ENCODE measurements around the gene AFAP1. TPM values are rescaled to one million over a fixed set of nuclear protein-coding genes. Genes with fewer than 3 reads are reported as not detected.

AFAP1 gene
- total and polyA plus RNA-seq, 2 of the 4 experiments (the other 2 are of a cell fraction): 48.2 to 80.9 TPM

DNA sequence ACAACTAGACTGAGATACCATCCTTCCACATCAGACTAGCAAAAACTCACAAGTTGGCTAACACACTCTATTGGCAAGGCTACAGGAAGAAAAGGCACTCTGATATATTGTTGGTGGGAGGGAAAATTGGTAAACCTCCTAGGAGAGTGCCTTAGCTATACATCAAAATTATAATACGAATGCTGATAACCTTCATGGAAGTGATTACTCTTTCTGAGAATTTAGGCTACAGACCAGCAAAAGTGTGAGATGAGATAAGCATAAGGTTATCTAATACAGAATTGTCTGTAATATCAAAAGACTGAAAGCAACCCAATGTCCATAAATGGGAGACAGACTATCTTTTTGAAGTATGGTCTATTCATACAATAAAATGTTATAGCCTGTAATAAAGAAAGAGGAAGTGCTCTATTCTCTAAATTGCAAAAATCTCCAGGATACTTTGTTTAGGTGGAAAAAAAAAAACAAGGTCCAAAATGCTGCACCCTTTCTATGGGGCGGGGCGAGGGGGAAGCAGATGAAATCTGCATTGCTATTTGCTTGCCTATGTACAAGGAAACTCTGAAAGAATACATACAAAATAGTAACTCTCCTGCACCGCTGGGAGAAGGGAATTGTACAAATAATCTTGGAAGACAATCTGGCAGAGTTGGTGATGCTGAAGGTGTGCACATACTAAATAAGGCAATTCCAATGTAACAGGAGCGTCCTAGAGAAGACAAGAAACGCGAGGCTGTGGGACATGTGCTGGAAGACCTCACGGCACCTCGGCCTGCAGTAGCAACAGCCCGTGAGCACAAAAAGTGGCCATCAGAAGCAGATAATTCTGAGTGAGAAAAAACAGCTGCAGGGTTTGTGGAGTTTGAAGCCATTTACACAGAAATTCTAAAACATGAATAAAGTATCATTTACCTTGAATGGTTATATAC lies 109.7 kb downstream of the AFAP1 start:
- Histone ChIP-seq H3K56ac (ENCODE audit: extremely low read depth, insufficient read depth, low read length) (no peak overlapping the region), H3K4me3 (ENCODE audit: insufficient read depth, low read depth, low read length) (no peak overlapping the region), H2BK5ac (ENCODE audit: low read depth, low read length, poor library complexity, severe bottlenecking) (peak overlapping the region; percentile 78), H2BK15ac (ENCODE audit: low read depth, low read length) (no peak overlapping the region), H3K9ac (ENCODE audit: low read depth, low read length) (no peak overlapping the region), H4K5ac (ENCODE audit: low read depth, low read length) (no peak overlapping the region; the same call in 1 of the 2 replicates), H3K36me3 (ENCODE audit: control insufficient read depth, insufficient read depth, low read length) (peaks cover 40% of the 10 kb centered on the region), H2AFZ (replicated peaks; ENCODE audit: low read length, poor library complexity) (no peak overlapping the region), H4K91ac (ENCODE audit: insufficient read depth, low read depth, low read length) (no peak overlapping the region), H3K4ac (ENCODE audit: low read depth, low read length) (peak overlapping the region; percentile 12; the same call in 1 of the 2 replicates), H3K23ac (ENCODE audit: low read depth, low read length) (peak overlapping the region; percentile 74; the same call in 1 of the 2 replicates), H3K79me1 (ENCODE audit: low read depth in 1 of 2, low read length in 2 of 2) (peaks cover 25 to 66% of the 10 kb centered on the region in 2 experiments), H3K18ac (ENCODE audit: low read depth, low read length) (no peak overlapping the region; the same call in 1 of the 2 replicates), H3K4me1 (ENCODE audit: control insufficient read depth, insufficient read depth, low read length) (peaks cover 24% of the 10 kb centered on the region), H3K4me2 (ENCODE audit: low read depth, low read length) (no peak overlapping the region), H3K14ac (replicated peaks; ENCODE audit: low read depth, low read length) (no peak overlapping the region), H3K9me3 (ENCODE audit: control insufficient read depth, insufficient read depth, low read length) (no peaks in the 10 kb centered on the region), H3K27ac (ENCODE audit: insufficient read depth, low read length) (peak overlapping the region; percentile 48), H3K9me1 (ENCODE audit: insufficient read depth, low read length) (peaks cover 17% of the 10 kb centered on the region), H2AK5ac (ENCODE audit: low read depth, low read length) (peak overlapping the region; percentile 31; the same call in 1 of the 2 replicates), H4K8ac (ENCODE audit: low read depth in 2 of 2, low read length in 2 of 2) (no peak overlapping the region), H4K20me1 (ENCODE audit: insufficient read depth, low read length) (peaks cover 23% of the 10 kb centered on the region), H2AK9ac (replicated peaks; ENCODE audit: low read depth, low read length, poor library complexity) (no peak overlapping the region), H2BK120ac (ENCODE audit: low read depth, low read length) (peak overlapping the region; percentile 35; the same call in 1 of the 2 replicates), H3K27me3 (ENCODE audit: control insufficient read depth, insufficient read depth, low read length) (no peaks in the 10 kb centered on the region), H2BK20ac (ENCODE audit: low read depth, low read length) (no peak overlapping the region)
- BruUV-seq (replicated peaks): no TSS peak
- DNase-seq (no peak), ATAC-seq (ENCODE audit: low read depth) (no peak)
- ChIA-PET CTCF (interaction anchor here (0.7 kb wide), 1 partner anchor 98 kb away, joined by 4 read pairs; no protein-coding TSS in a partner anchor), POLR2A (ENCODE audit: unreplicated experiment) (no interaction called here)
- WGBS, 2 experiments (ENCODE audit: extremely low coverage in 2 of 2, insufficient read length in 1 of 2): no CpG with 5 or more reads among the region's 10 CpGs
- intact Hi-C loops (cut with micrococcal nuclease) (loop anchor here (2.0 kb wide), 1 partner anchor 13 kb away; no protein-coding TSS in a partner anchor), dilution Hi-C loops (cut with HindIII; ENCODE audit: low sequenced_read_pairs, unreplicated experiment) (no loop called here), in situ Hi-C loops (cut with MboI; ENCODE audit: low sequenced_read_pairs) (no loop called here)
- TF ChIP-seq RFX5 (IDR thresholded peaks at IDR 0.05; ENCODE audit: low read depth, low read length): no peak
- TF ChIP-seq MXI1 (IDR thresholded peaks at IDR 0.05; ENCODE audit: borderline replicate concordance, low read depth, low read length): no peak
- TF ChIP-seq SMC3 (IDR thresholded peaks at IDR 0.05; ENCODE audit: low read depth, low read length): no peak
- TF ChIP-seq, protein P1, sequence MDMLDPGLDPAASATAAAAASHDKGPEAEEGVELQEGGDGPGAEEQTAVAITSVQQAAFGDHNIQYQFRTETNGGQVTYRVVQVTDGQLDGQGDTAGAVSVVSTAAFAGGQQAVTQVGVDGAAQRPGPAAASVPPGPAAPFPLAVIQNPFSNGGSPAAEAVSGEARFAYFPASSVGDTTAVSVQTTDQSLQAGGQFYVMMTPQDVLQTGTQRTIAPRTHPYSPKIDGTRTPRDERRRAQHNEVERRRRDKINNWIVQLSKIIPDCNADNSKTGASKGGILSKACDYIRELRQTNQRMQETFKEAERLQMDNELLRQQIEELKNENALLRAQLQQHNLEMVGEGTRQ (IDR thresholded peaks at IDR 0.05; ENCODE audit: low read depth, low read length): no peak
- no peak for TF ChIP-seq MAFK (IDR thresholded peaks at IDR 0.05; ENCODE audit: low read depth, low read length)
- no peak for TF ChIP-seq CHD1 (IDR thresholded peaks at IDR 0.05; ENCODE audit: low read depth, low read length)
- no peak for TF ChIP-seq CEBPB (IDR thresholded peaks at IDR 0.05; ENCODE audit: low read depth, low read length)
- no peak for TF ChIP-seq MAZ (IDR thresholded peaks at IDR 0.05; ENCODE audit: borderline replicate concordance, low read depth, low read length)
- TF ChIP-seq POLR2A (IDR thresholded peaks at IDR 0.05; ENCODE audit: low read depth, low read length): no peak
- TF ChIP-seq, protein P2, sequence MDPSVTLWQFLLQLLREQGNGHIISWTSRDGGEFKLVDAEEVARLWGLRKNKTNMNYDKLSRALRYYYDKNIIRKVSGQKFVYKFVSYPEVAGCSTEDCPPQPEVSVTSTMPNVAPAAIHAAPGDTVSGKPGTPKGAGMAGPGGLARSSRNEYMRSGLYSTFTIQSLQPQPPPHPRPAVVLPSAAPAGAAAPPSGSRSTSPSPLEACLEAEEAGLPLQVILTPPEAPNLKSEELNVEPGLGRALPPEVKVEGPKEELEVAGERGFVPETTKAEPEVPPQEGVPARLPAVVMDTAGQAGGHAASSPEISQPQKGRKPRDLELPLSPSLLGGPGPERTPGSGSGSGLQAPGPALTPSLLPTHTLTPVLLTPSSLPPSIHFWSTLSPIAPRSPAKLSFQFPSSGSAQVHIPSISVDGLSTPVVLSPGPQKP (IDR thresholded peaks at IDR 0.05; ENCODE audit: borderline replicate concordance, low read depth, low read length): no peak
- TF ChIP-seq FOS (IDR thresholded peaks at IDR 0.05; ENCODE audit: low read depth, low read length): no peak
- TF ChIP-seq RCOR1 (IDR thresholded peaks at IDR 0.05; ENCODE audit: insufficient replicate concordance, low read length): no peak
- no peak for TF ChIP-seq BHLHE40 (IDR thresholded peaks at IDR 0.05; ENCODE audit: low read depth, low read length)

Data from IMR-90 (cell line).